Keratinocyte (primary cell): ENCODE results near the gene SLX4. TPM values are rescaled to one million over a fixed set of nuclear protein-coding genes. Genes with fewer than 3 reads are reported as not detected.

Experiments used
- DNase-seq: peaks from one replicate; pipeline ENCODE4 v3.0.0-alpha.2; 2011; ENCODE audit warnings: low read depth, missing footprints, low spot score
- FAIRE-seq: peaks from 2 replicates; lab custom pipeline; 2011; peaks lifted over from hg19 to GRCh38; lab: Jason Lieb, UNC
- H2AFZ ChIP-seq: 2 replicates; pipeline ENCODE4 v1.6.0; 2012; ENCODE audit warnings: low read length, control low read depth, inconsistent platforms; ENCODE audit not compliant: control insufficient read depth
- H3K27ac ChIP-seq: 2 replicates; pipeline ENCODE4 v1.5.1; 2011; ENCODE audit warnings: low read length; ENCODE audit not compliant: control insufficient read depth, insufficient read depth
- H3K27me3 ChIP-seq: 3 replicates; pipeline ENCODE4 v1.6.0; 2011; ENCODE audit warnings: low read length; ENCODE audit not compliant: control insufficient read depth, insufficient read depth; ENCODE audit errors: extremely low read depth
- H3K36me3 ChIP-seq, 2 experiments: 2 replicates in 1 of 2; 3 replicates in 1 of 2; pipeline ENCODE4 v1.5.1; 2011; ENCODE audit warnings: low read length in 2 of 2, mild to moderate bottlenecking in 1 of 2; ENCODE audit not compliant: control insufficient read depth in 2 of 2, insufficient read depth in 2 of 2; ENCODE audit errors: extremely low read depth in 1 of 2
- H3K4me1 ChIP-seq: 3 replicates; pipeline ENCODE4 v1.5.1; 2011; ENCODE audit warnings: low read length; ENCODE audit not compliant: control insufficient read depth, insufficient read depth; ENCODE audit errors: extremely low read depth
- H3K4me2 ChIP-seq: 3 replicates; pipeline ENCODE4 v1.6.0; 2011; ENCODE audit warnings: low read depth, low read length; ENCODE audit not compliant: control insufficient read depth, insufficient read depth; ENCODE audit errors: extremely low read depth
- H3K4me3 ChIP-seq, 3 experiments: fragments of 200-600 bp in 1 of 3; sonication (generic) in 1 of 3; 2 replicates in 2 of 3; 3 replicates in 1 of 3; pipeline ENCODE4 v1.5.1; 2011 to 2016; ENCODE audit warnings: low read length in 3 of 3, mild to moderate bottlenecking in 3 of 3, control low read depth in 2 of 3, inconsistent platforms in 1 of 3, low read depth in 1 of 3, mixed read lengths in 1 of 3, mixed run types in 1 of 3, moderate library complexity in 1 of 3; ENCODE audit not compliant: control insufficient read depth in 2 of 3, insufficient read depth in 2 of 3; ENCODE audit errors: extremely low read depth in 1 of 3
- H3K79me2 ChIP-seq: 2 replicates; pipeline ENCODE4 v1.6.0; 2012; ENCODE audit warnings: low read length; ENCODE audit not compliant: control insufficient read depth, insufficient read depth
- H3K9ac ChIP-seq: 3 replicates; pipeline ENCODE4 v1.6.0; 2011; ENCODE audit warnings: low read length; ENCODE audit not compliant: control insufficient read depth, insufficient read depth; ENCODE audit errors: extremely low read depth
- H3K9me1 ChIP-seq: 3 replicates; pipeline ENCODE4 v1.6.0; 2011; ENCODE audit warnings: low read length; ENCODE audit not compliant: control insufficient read depth, insufficient read depth; ENCODE audit errors: extremely low read depth
- H3K9me3 ChIP-seq: 2 replicates; pipeline ENCODE4 v1.5.1; 2012; ENCODE audit warnings: low read depth, low read length; ENCODE audit not compliant: control insufficient read depth
- H4K20me1 ChIP-seq: 3 replicates; pipeline ENCODE4 v1.6.0; 2011; ENCODE audit warnings: low read length; ENCODE audit not compliant: control insufficient read depth, insufficient read depth; ENCODE audit errors: extremely low read depth
- EZH2 ChIP-seq: IDR thresholded peaks from one replicate; pipeline ENCODE4 v1.6.1; 2012; ENCODE audit warnings: inconsistent platforms, mild to moderate bottlenecking, low read length, moderate library complexity
- dilution Hi-C: fragments of 300-500 bp; cut with MboI; formaldehyde crosslinking; loops from one replicate; pipeline ENCODE4 v1.7.0; 2020; ENCODE audit warnings: low sequenced_read_pairs; ENCODE audit not compliant: extremely low pct_ligation_motif_present
- polyA plus RNA-seq, 5 experiments: library from polyadenylated mRNA; depleted of rRNA in 3 of 5; stranded (reverse) in 3 of 5; stranded (forward) in 1 of 5; unstranded in 1 of 5; fragments of >200 nt; gene quantifications; 1 replicate in 1 of 5; 2 replicates in 3 of 5; 3 replicates in 1 of 5; pipeline versions ENCODE4 v1.2.1 to v1.2.3, GENCODE V29; 2011 to 2012; ENCODE audit warnings: missing spikeins in 2 of 5, low read depth in 1 of 5, low replicate concordance in 1 of 5
- TF ChIP-seq, protein P1 (sequence below), 3 experiments: IDR thresholded peaks in 1 of 3; conservative IDR thresholded peaks in 1 of 3; optimal IDR thresholded peaks in 1 of 3; 2 replicates in 2 of 3; 3 replicates in 1 of 3; pipeline versions ENCODE3 to v1.5.1; 2011; ENCODE audit warnings: low read length in 3 of 3, mild to moderate bottlenecking in 3 of 3, moderate library complexity in 2 of 3, control low read depth in 1 of 3, inconsistent platforms in 1 of 3; ENCODE audit not compliant: insufficient read depth in 2 of 3; ENCODE audit errors: extremely low read depth in 1 of 3

The SLX4 gene
- polyA plus RNA-seq, 1 donor (not counting 4 experiments of a cell fraction or from before 2014, with no cell fraction given), result 2.0 TPM

DNA sequence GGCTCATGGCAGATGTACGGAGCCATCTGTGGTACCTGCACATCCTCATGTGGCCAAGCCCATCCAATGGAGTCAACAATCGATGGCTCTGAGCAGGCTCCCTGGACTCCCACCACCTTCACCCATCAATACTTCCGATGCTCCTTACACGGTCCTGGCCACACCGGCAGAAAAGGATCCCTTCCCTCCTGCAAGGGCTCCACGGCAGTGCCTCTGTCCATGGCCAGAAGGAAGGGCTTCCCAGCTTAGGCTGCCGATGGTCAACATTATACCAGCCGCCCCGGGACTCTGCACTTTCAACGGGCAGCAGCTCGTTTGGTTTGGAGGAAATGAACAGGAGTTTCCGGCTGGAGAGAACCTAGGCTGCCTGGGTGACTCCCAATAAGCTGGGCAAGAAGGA, 13.2 kb downstream of the SLX4 start:
- no peak for TF ChIP-seq EZH2
- TF ChIP-seq, protein P1, sequence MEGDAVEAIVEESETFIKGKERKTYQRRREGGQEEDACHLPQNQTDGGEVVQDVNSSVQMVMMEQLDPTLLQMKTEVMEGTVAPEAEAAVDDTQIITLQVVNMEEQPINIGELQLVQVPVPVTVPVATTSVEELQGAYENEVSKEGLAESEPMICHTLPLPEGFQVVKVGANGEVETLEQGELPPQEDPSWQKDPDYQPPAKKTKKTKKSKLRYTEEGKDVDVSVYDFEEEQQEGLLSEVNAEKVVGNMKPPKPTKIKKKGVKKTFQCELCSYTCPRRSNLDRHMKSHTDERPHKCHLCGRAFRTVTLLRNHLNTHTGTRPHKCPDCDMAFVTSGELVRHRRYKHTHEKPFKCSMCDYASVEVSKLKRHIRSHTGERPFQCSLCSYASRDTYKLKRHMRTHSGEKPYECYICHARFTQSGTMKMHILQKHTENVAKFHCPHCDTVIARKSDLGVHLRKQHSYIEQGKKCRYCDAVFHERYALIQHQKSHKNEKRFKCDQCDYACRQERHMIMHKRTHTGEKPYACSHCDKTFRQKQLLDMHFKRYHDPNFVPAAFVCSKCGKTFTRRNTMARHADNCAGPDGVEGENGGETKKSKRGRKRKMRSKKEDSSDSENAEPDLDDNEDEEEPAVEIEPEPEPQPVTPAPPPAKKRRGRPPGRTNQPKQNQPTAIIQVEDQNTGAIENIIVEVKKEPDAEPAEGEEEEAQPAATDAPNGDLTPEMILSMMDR (optimal IDR thresholded peaks at IDR 0.05 in 1 of 3, IDR thresholded peaks at IDR 0.05 in 1 of 3, conservative IDR thresholded peaks at IDR 0.05 in 1 of 3; ENCODE audit: extremely low read depth in 1 of 3, insufficient read depth in 2 of 3, low read length in 3 of 3), result no peak

DNA sequence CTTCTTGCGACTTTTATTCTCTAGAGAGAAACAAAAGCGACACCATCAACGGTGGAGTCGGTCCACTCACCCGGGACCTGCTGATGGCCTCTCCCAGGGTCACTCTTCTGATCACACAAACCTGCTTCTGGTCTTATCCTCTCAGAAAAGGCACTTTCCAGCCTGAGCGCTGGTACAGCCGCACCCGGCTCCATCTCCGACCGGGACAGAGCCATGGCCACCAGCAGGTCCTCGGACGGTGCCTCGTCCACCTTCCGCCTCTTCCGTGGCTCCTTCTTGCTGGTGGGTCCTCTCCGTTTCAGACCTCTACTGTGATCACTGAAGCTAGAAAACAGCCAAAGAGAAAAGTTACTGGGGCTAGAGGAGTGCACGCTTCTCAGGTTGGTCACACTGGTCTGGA, 13.7 kb downstream of the SLX4 start:
- Histone ChIP-seq H3K9ac (no peak overlapping the region), H3K4me2 (no peak overlapping the region), H3K27ac (no peak overlapping the region), H3K4me1 (no peaks in the 10 kb centered on the region), H3K79me2 (no peaks in the 10 kb centered on the region), H4K20me1 (no peaks in the 10 kb centered on the region), H3K9me3 (peaks cover 3% of the 10 kb centered on the region), H2AFZ (no peak overlapping the region), H3K36me3 (peaks cover 9 to 12% of the 10 kb centered on the region in 2 experiments), H3K27me3 (no peaks in the 10 kb centered on the region), H3K4me3 (no peak overlapping the region), H3K9me1 (peaks cover 2% of the 10 kb centered on the region)
- dilution Hi-C loops, result no loop called here
- DNase-seq (no peak), FAIRE-seq (no peak)
- TF ChIP-seq, protein P1 (optimal IDR thresholded peaks at IDR 0.05 in 1 of 3, IDR thresholded peaks at IDR 0.05 in 1 of 3, conservative IDR thresholded peaks at IDR 0.05 in 1 of 3; ENCODE audit: extremely low read depth in 1 of 3, insufficient read depth in 2 of 3, low read length in 3 of 3), result no peak
- TF ChIP-seq EZH2, result no peak

More for the DNA sequence above, 13.2 kb downstream of the SLX4 start:
- Histone ChIP-seq H3K27me3 (no peaks in the 10 kb centered on the region), H3K27ac (no peak overlapping the region), H3K9me3 (peaks cover 3% of the 10 kb centered on the region), H2AFZ (no peak overlapping the region), H3K4me1 (no peaks in the 10 kb centered on the region), H3K9ac (no peak overlapping the region), H4K20me1 (no peaks in the 10 kb centered on the region), H3K9me1 (peaks cover 2% of the 10 kb centered on the region), H3K36me3 (peaks cover 9 to 12% of the 10 kb centered on the region in 2 experiments), H3K79me2 (no peaks in the 10 kb centered on the region), H3K4me3 (no peak overlapping the region), H3K4me2 (no peak overlapping the region)
- DNase-seq (no peak), FAIRE-seq (no peak)
- dilution Hi-C loops, result no loop called here
